GM13977 (cell line): Measurements from ENCODE around the gene CATSPERE.

Experiments
- DNase-seq: peaks from one replicate; pipeline ENCODE4 v3.0.0; 2012; ENCODE audit warnings: low spot score
- CTCF ChIP-seq: IDR thresholded peaks from 2 replicates; pipeline ENCODE4 v1.5.1; 2012; ENCODE audit warnings: mild to moderate bottlenecking, control low read depth; ENCODE audit not compliant: insufficient read depth; ENCODE audit errors: extremely low read depth, missing control alignments
- in situ Hi-C: fragments of 300-500 bp; cut with MboI; formaldehyde crosslinking; loops from one replicate; pipeline ENCODE4 v1.12.0; 2022; ENCODE audit warnings: low sequenced_read_pairs, low pct_unique_long_range_greater_than_20kb, mixed read lengths, inconsistent platforms; ENCODE audit not compliant: unreplicated experiment

Gene CATSPERE

GRCh38 chr1:244451951-244452795, 8.9 kb upstream of the CATSPERE start:
- in situ Hi-C loops, result no loop called here
- DNase-seq, result peak; percentile 97
- TF ChIP-seq CTCF, result peak; percentile 49

GRCh38 chr1:244454412-244454811, 6.7 kb upstream of the CATSPERE start:
- TF ChIP-seq CTCF, result no peak
- no peak for DNase-seq
- in situ Hi-C loops, result no loop called here

GRCh38 chr1:244456586-244456985, 4.5 kb upstream of the CATSPERE start:
- TF ChIP-seq CTCF, result no peak
- no peak for DNase-seq
- in situ Hi-C loops, result no loop called here

- TF ChIP-seq CTCF, result no peak
- no peak for DNase-seq
- in situ Hi-C loops, result no loop called here
These were observed 2.3 kb upstream of the CATSPERE start for GRCh38 chr1:244458781-244459180.

- in situ Hi-C loops, result no loop called here
- no peak for DNase-seq
- no peak for TF ChIP-seq CTCF
These were observed 876 bp upstream of the CATSPERE start for GRCh38 chr1:244460197-244460596.

GRCh38 chr1:244466724-244467123, 5.7 kb downstream of the CATSPERE start:
- DNase-seq, result no peak
- TF ChIP-seq CTCF, result no peak
- in situ Hi-C loops, result no loop called here
